Activated CD4-positive, CD25-positive, alpha-beta regulatory T cell treated with anti-CD3 and anti-CD28 coated beads, Interleukin-2, amount 50 U/mL, for 72 hours (primary cell): ENCODE measurements around the gene LSM3.

Source experiments
- DNase-seq: peaks from one replicate; pipeline ENCODE4 v3.0.0; 2021

Gene LSM3

GRCh38 chr3:14201940-14202684, 23.5 kb downstream of the LSM3 start:
- no peak for DNase-seq

GRCh38 chr3:14202874-14203520, 24.4 kb downstream of the LSM3 start:
- DNase-seq = no peak

GRCh38 chr3:14203521-14204079, 25.0 kb downstream of the LSM3 start:
- DNase-seq = no peak

GRCh38 chr3:14204515-14205284, 26.1 kb downstream of the LSM3 start:
- no peak for DNase-seq

GRCh38 chr3:14206548-14207177, 28.0 kb downstream of the LSM3 start:
- no peak for DNase-seq

- DNase-seq = no peak
Measured at GRCh38 chr3:14208168-14208567, 29.6 kb downstream of the LSM3 start.

GRCh38 chr3:14208977-14209394, 30.4 kb downstream of the LSM3 start:
- no peak for DNase-seq

GRCh38 chr3:14209581-14210289, 31.1 kb downstream of the LSM3 start:
- DNase-seq = no peak

- DNase-seq = no peak
Measured at GRCh38 chr3:14210290-14210688, 31.7 kb downstream of the LSM3 start.

- DNase-seq = no peak
Measured at GRCh38 chr3:14210843-14211594, 32.4 kb downstream of the LSM3 start.

- no peak for DNase-seq
Measured at GRCh38 chr3:14211621-14212020, 33.0 kb downstream of the LSM3 start.

- DNase-seq = no peak
Measured at GRCh38 chr3:14212032-14212431, 33.4 kb downstream of the LSM3 start.

- DNase-seq = no peak
Measured at GRCh38 chr3:14213066-14213774, 34.6 kb downstream of the LSM3 start.

GRCh38 chr3:14214764-14215163, 36.1 kb downstream of the LSM3 start:
- no peak for DNase-seq

GRCh38 chr3:14216257-14217048, 37.8 kb downstream of the LSM3 start:
- DNase-seq = no peak

- DNase-seq = no peak
Measured at GRCh38 chr3:14218355-14218754, 39.7 kb downstream of the LSM3 start.

GRCh38 chr3:14220933-14221332, 42.3 kb downstream of the LSM3 start:
- DNase-seq = no peak

GRCh38 chr3:14221902-14222301, 43.3 kb downstream of the LSM3 start:
- no peak for DNase-seq

- DNase-seq = no peak
Measured at GRCh38 chr3:14222457-14222856, 43.8 kb downstream of the LSM3 start.
